Testis (tissue), 3 donors: ENCODE data around the gene ADGRE2. TPM values are rescaled to one million over a fixed set of nuclear protein-coding genes. Genes with fewer than 3 reads are reported as not detected.
"Not testable (repeated sequence)": the region's sequence is repeated elsewhere in the genome, so short reads cannot be mapped to it uniquely, and the experiment has no call there.

Experiments used
- DNase-seq: peaks from one replicate; pipeline ENCODE4 v3.0.0-alpha.2; 2019
- H3K27ac ChIP-seq, 2 donors: fragments of 200-600 bp; sonication (generic); one replicate each; pipeline ENCODE4 v1.5.1; 2019
- H3K27me3 ChIP-seq: fragments of 200-600 bp; sonication (generic); one replicate; pipeline ENCODE4 v1.5.1; 2019
- H3K36me3 ChIP-seq: fragments of 200-600 bp; sonication (generic); one replicate; pipeline ENCODE4 v1.5.1; 2017; ENCODE audit warnings: low read depth; ENCODE audit errors: missing control alignments
- H3K4me1 ChIP-seq: fragments of 200-600 bp; sonication (generic); one replicate; pipeline ENCODE4 v1.5.1; 2019
- H3K4me3 ChIP-seq, 2 donors: fragments of 200-600 bp; sonication (generic); one replicate each; pipeline ENCODE4 v1.5.1; 2017 to 2019
- H3K9me3 ChIP-seq: fragments of 200-600 bp; sonication (generic); one replicate; pipeline ENCODE4 v1.5.1; 2017
- POLR2A ChIP-seq: fragments of 450-650 bp; IDR thresholded peaks from one replicate; pipeline ENCODE4 v1.6.1; 2017; ENCODE audit warnings: antibody characterized with exemption, mild to moderate bottlenecking, moderate library complexity
- WGBS, 2 donors: methylation state at CpG; one replicate each; pipeline ENCODE4 v1.1.5; 2018; 5-methylcytosine and 5-hydroxymethylcytosine counted together
- intact Hi-C: fragments of 100-400 bp; cut with DNase I; formaldehyde crosslinking; loops from one replicate; pipeline ENCODE4 v1.15.1; 2023; ENCODE audit warnings: low total_unique reads
- polyA plus RNA-seq: library from polyadenylated mRNA; stranded (reverse); fragments of 350-450 nt; fragmentation: Illumina TruSeq; extraction: RNeasy Lipid Tissue Mini Kit (QIAGEN cat#74804); gene quantifications from one replicate; pipeline ENCODE4 v1.2.3, GENCODE V29; 2014; ENCODE audit warnings: low read depth, low replicate concordance; ENCODE audit not compliant: insufficient read depth
- total RNA-seq, 2 donors: library from RNA; depleted of rRNA; stranded (reverse); fragments of >200 nt; gene quantifications; one replicate each; pipeline ENCODE4 v1.2.3, GENCODE V29; 2016
- TF ChIP-seq, protein P1 (sequence below), 3 experiments: fragments of 450-650 bp in 2 of 3; fragments of 200-600 bp in 1 of 3; sonication (generic) in 1 of 3; IDR thresholded peaks; one replicate each; pipeline ENCODE4 v1.5.1; 2016 to 2019; ENCODE audit warnings: antibody characterized with exemption in 3 of 3, mild to moderate bottlenecking in 2 of 3, moderate library complexity in 1 of 3

ADGRE2 gene
- total and polyA plus RNA-seq, 3 donors from 2014 or later, result 0.58 to 1.6 (median 0.71) TPM

DNA sequence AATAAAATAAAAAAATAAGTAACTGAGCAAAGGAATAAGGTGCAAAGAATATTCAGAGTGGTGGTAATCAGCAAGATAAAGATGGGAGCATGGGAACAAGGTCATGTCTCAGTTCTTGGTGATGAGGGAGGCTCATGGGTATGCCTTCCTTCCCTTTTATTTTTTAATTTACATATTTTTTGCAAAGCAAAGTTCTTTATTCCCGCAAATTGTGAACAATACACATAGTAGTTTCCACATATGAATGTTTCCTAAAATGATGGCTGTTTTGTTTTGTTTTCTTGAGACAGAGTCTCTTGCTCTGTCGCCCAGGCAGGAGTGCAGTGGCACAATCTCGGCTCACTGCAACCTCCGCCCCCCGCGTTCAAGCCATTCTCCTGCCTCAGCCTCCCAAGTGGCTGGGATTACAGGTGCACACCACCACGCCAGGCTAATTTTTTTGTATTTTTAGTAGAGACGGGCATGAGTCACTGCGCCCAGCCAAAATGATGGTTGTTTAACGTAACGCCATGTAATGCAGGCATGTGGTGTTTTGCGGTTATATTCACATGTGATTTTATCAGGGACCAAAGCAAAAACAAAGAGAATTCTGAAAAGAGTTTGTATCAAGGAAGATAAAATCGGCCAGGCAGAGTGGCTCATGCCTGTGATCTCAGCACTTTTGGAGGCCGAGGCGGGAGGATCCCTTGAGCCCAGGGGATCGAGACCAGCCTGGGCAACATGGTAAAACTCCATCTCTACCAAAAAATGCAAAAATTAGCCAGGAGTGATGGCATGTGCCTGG is 4.5 kb upstream of the ADGRE2 start:
- WGBS, 2 donors, result 87% methylated on average over 16 of the region's 16 CpGs
- no peak for DNase-seq
- H3K9me3 ChIP-seq, result no peaks in the 10 kb centered on the region

DNA sequence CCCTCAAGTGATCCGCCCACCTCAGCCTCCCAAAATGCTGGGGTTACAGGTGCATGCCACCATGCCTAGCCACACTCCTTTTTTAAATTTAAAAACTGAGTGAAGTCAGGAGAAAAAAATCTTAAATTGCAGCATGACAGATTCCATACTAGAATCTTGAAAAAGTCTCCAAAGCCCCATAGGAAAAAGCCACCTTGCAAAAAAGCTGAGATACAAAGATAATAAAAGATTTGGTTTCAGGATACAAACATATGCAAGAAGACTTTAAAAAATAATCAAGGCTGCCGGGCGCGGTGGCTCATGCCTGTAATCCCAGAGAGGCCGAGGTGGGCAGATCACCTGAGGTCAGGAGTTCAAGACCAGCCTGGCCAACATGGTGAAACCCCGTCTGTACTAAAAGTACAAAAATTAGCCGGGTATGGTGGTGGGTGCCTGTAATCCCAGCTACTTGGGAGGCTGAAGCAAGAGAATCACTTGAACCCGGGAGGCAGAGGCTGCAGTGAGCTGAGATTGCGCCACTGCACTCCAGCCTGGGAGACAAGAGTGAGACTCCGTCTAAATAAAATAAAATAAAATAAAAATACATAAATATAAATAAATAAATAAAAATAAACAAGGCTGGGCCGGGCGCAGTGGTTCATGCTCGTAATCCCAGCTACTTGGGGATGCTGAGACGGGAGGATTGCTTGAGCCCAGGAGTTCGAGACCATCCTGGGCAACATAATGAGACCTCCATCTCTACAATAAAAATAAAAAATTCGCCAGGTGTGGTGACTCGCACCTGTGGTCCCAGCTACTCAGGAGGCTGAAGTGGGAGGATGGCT is 3.6 kb upstream of the ADGRE2 start:
- 86 to 88% methylated on average over 17 of the region's 17 CpGs for WGBS, 2 donors
- H3K9me3 ChIP-seq, intact Hi-C loops: not testable (repeated sequence)

More for the DNA sequence above, 4.5 kb upstream of the ADGRE2 start:
- Histone ChIP-seq H3K27ac (no peak overlapping the region), H3K27me3 (no peaks in the 10 kb centered on the region), H3K4me3 (no peak overlapping the region), H3K36me3 (no peaks in the 10 kb centered on the region), H3K4me1 (peaks cover 3% of the 10 kb centered on the region)
- TF ChIP-seq POLR2A, result no peak
- TF ChIP-seq, protein P1, sequence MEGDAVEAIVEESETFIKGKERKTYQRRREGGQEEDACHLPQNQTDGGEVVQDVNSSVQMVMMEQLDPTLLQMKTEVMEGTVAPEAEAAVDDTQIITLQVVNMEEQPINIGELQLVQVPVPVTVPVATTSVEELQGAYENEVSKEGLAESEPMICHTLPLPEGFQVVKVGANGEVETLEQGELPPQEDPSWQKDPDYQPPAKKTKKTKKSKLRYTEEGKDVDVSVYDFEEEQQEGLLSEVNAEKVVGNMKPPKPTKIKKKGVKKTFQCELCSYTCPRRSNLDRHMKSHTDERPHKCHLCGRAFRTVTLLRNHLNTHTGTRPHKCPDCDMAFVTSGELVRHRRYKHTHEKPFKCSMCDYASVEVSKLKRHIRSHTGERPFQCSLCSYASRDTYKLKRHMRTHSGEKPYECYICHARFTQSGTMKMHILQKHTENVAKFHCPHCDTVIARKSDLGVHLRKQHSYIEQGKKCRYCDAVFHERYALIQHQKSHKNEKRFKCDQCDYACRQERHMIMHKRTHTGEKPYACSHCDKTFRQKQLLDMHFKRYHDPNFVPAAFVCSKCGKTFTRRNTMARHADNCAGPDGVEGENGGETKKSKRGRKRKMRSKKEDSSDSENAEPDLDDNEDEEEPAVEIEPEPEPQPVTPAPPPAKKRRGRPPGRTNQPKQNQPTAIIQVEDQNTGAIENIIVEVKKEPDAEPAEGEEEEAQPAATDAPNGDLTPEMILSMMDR (IDR thresholded peaks at IDR 0.05), result no peak
- intact Hi-C loops, result no loop called here

DNA sequence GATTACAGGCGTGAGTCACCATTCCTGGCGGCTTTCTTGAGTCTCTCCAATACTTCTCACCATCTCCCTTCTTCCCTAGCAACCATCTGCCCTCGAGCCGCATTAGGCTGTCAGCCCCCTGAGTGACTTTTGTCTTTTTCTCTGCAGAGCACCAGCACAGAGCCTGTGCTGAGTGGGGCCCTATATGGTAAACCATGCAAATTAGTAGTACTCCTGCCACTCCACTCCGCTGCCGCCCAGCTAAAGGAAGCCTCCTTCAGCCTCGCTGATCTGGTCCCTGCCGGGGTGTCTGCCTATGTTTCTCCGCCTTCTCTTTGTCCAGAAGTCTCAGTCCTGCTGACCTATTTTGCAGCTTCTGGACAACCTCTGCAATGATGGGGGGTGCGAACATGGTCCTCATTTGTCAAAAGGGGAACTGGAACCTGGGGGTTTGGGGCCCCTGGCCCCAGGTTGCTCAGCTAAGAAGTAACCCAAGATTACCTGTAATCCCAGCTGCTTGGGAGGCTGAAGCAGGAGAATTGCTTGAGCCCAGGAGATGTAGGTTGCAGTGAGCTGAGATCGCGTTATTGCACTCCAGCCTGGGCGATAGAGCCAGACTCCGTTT is 2.4 kb upstream of the ADGRE2 start:
- H3K27me3 ChIP-seq, H3K27ac ChIP-seq, DNase-seq, intact Hi-C loops, H3K4me3 ChIP-seq, H3K9me3 ChIP-seq, H3K36me3 ChIP-seq, H3K4me1 ChIP-seq: not testable (repeated sequence)
- 67 to 83% methylated on average over 12 to 14 of the region's 14 CpGs for WGBS, 2 donors

More for the DNA sequence above, 3.6 kb upstream of the ADGRE2 start:
- H3K36me3 ChIP-seq, H3K4me1 ChIP-seq, H3K27ac ChIP-seq, H3K27me3 ChIP-seq, DNase-seq, H3K4me3 ChIP-seq: not testable (repeated sequence)

DNA sequence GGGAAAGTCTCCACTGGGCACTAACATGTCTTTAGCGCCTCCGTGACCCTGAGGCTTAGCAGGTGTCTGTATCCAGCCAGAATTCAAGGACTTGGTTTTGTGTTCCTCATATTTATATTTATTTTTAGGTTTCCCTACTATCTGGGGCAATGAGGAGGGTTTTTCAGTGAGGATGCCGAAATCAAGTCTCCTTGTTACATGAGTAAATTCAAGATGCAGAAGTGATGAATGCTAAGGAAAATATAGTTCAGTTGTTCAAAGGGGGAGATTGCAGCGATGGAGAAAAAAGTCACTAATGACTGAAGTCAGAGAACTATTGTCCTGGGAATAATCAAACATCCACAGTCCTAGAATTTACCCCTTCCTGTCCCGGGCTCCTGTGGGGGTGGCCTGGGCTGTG is 791 bp upstream of the ADGRE2 start:
- WGBS, 2 donors, result 55 to 60% methylated on average over 5 of the region's 5 CpGs
- no peaks in the 10 kb centered on the region for H3K36me3 ChIP-seq
- TF ChIP-seq, protein P1 (IDR thresholded peaks at IDR 0.05), result no peak
- no peak for TF ChIP-seq POLR2A
- DNase-seq, result no peak
- no peak overlapping the region for H3K27ac ChIP-seq
- peaks cover 5% of the 10 kb centered on the region for H3K4me1 ChIP-seq
- no peaks in the 10 kb centered on the region for H3K27me3 ChIP-seq
- no peak overlapping the region for H3K4me3 ChIP-seq
- no peaks in the 10 kb centered on the region for H3K9me3 ChIP-seq
- intact Hi-C loops, result no loop called here

DNA sequence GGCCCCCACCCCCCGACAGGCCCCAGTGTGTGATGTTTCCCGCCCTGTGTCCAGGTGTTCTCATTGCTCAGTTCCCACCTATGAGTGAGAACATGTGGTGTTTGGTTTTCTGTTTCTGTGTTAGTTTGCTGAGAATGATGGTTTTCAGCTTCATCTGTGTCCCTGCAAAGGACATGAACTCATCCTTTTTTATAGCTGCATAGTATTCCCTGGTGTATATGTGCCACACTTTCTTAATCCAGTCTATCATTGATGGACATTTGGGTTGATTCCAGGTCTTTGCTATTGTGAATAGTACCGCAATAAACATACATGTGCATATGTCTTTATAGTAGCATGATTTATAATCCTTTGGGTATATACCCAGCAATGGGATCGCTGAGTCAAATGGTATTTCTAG is 715 bp downstream of the ADGRE2 start:
- H3K36me3 ChIP-seq, H3K27me3 ChIP-seq, H3K4me3 ChIP-seq, DNase-seq, H3K9me3 ChIP-seq, H3K27ac ChIP-seq, intact Hi-C loops, H3K4me1 ChIP-seq: not testable (repeated sequence)
- WGBS, 2 donors, result 94 to 96% methylated on average over 4 of the region's 4 CpGs
